ENCODE measurements around the gene CNIH4. TPM values are rescaled to one million over a fixed set of nuclear protein-coding genes. Genes with fewer than 3 reads are reported as not detected.
"Not testable (repeated sequence)": the region's sequence is repeated elsewhere in the genome, so short reads cannot be mapped to it uniquely, and the experiment has no call there.

The CNIH4 gene
- total RNA-seq, 2 experiments from 2014 or later: 48.5 to 53.2 TPM

GRCh38 chr1:224333939-224334786 lies 22.5 kb upstream of the CNIH4 start:
- H3K36me3 Mint-ChIP-seq: no peaks in the 10 kb centered on the region
- no peak for DNase-seq
- H3K4me3 Mint-ChIP-seq: no peak overlapping the region
- no peaks in the 10 kb centered on the region for H3K9me3 Mint-ChIP-seq
- H3K4me1 Mint-ChIP-seq: peaks cover 15% of the 10 kb centered on the region
- H3K27me3 Mint-ChIP-seq: no peaks in the 10 kb centered on the region
- H3K27ac Mint-ChIP-seq: no peak overlapping the region

GRCh38 chr1:224338150-224338838 lies 18.4 kb upstream of the CNIH4 start:
- Mint-ChIP-seq H3K36me3 (peaks cover 3% of the 10 kb centered on the region), H3K4me1 (peaks cover 15% of the 10 kb centered on the region)

GRCh38 chr1:224339442-224340033 lies 17.1 kb upstream of the CNIH4 start:
- H3K9me3 Mint-ChIP-seq: peaks cover 7% of the 10 kb centered on the region
- H3K27me3 Mint-ChIP-seq: no peaks in the 10 kb centered on the region
- H3K4me3 Mint-ChIP-seq: no peak overlapping the region
- H3K4me1 Mint-ChIP-seq: peaks cover 4% of the 10 kb centered on the region
- no peak for DNase-seq
- peaks cover 6% of the 10 kb centered on the region for H3K36me3 Mint-ChIP-seq
- no peak overlapping the region for H3K27ac Mint-ChIP-seq

More at GRCh38 chr1:224338150-224338838, 18.4 kb upstream of the CNIH4 start:
- Mint-ChIP-seq H3K4me3 (no peak overlapping the region), H3K27ac (no peak overlapping the region), H3K9me3 (peaks cover 2% of the 10 kb centered on the region), H3K27me3 (no peaks in the 10 kb centered on the region)
- no peak for DNase-seq

GRCh38 chr1:224340453-224341384 lies 16.0 kb upstream of the CNIH4 start:
- peak overlapping the region; percentile 61 for H3K4me3 Mint-ChIP-seq
- H3K4me1 Mint-ChIP-seq, H3K9me3 Mint-ChIP-seq, H3K27ac Mint-ChIP-seq, H3K36me3 Mint-ChIP-seq, H3K27me3 Mint-ChIP-seq: not testable (repeated sequence)
- peak; percentile 38 for DNase-seq

- Mint-ChIP-seq H3K27ac (no peak overlapping the region), H3K36me3 (peaks cover 6% of the 10 kb centered on the region), H3K27me3 (no peaks in the 10 kb centered on the region), H3K4me1 (peaks cover 12% of the 10 kb centered on the region), H3K4me3 (no peak overlapping the region), H3K9me3 (peaks cover 7% of the 10 kb centered on the region)
- no peak for DNase-seq
Measured at GRCh38 chr1:224343679-224344078, 13.0 kb upstream of the CNIH4 start.

GRCh38 chr1:224348137-224348536 lies 8.5 kb upstream of the CNIH4 start:
- H3K4me3 Mint-ChIP-seq: no peak overlapping the region
- peaks cover 3% of the 10 kb centered on the region for H3K36me3 Mint-ChIP-seq
- no peak for DNase-seq
- peaks cover 5% of the 10 kb centered on the region for H3K9me3 Mint-ChIP-seq
- H3K27me3 Mint-ChIP-seq: no peaks in the 10 kb centered on the region
- H3K4me1 Mint-ChIP-seq: peaks cover 10% of the 10 kb centered on the region
- no peak overlapping the region for H3K27ac Mint-ChIP-seq

GRCh38 chr1:224349716-224350115 lies 7.0 kb upstream of the CNIH4 start:
- not testable (repeated sequence) for H3K4me3 Mint-ChIP-seq, H3K27ac Mint-ChIP-seq, H3K27me3 Mint-ChIP-seq, H3K9me3 Mint-ChIP-seq, DNase-seq, H3K36me3 Mint-ChIP-seq
- peaks cover 23% of the 10 kb centered on the region for H3K4me1 Mint-ChIP-seq

GRCh38 chr1:224352436-224353085 lies 4.1 kb upstream of the CNIH4 start:
- not testable (repeated sequence) for DNase-seq, H3K9me3 Mint-ChIP-seq, H3K4me3 Mint-ChIP-seq, H3K36me3 Mint-ChIP-seq, H3K27me3 Mint-ChIP-seq, H3K27ac Mint-ChIP-seq
- H3K4me1 Mint-ChIP-seq: peaks cover 24% of the 10 kb centered on the region

- Mint-ChIP-seq H3K36me3 (peaks cover 8% of the 10 kb centered on the region), H3K9me3 (no peaks in the 10 kb centered on the region), H3K27ac (peak overlapping the region; percentile 21), H3K4me1 (peaks cover 32% of the 10 kb centered on the region), H3K4me3 (no peak overlapping the region), H3K27me3 (no peaks in the 10 kb centered on the region)
- DNase-seq: no peak
Measured at GRCh38 chr1:224353975-224354925, 2.4 kb upstream of the CNIH4 start.

GRCh38 chr1:224357626-224358124 lies 996 bp downstream of the CNIH4 start:
- Mint-ChIP-seq H3K27ac (peak overlapping the region; percentile 90), H3K9me3 (no peaks in the 10 kb centered on the region), H3K36me3 (peaks cover 21% of the 10 kb centered on the region), H3K4me3 (peak overlapping the region; percentile 83), H3K4me1 (peaks cover 42% of the 10 kb centered on the region), H3K27me3 (no peaks in the 10 kb centered on the region)
- DNase-seq: no peak

- H3K4me1 Mint-ChIP-seq: peaks cover 45% of the 10 kb centered on the region
- H3K4me3 Mint-ChIP-seq: peak overlapping the region; percentile 83
- peaks cover 25% of the 10 kb centered on the region for H3K36me3 Mint-ChIP-seq
- H3K27ac Mint-ChIP-seq: peak overlapping the region; percentile 90
- DNase-seq: no peak
- no peaks in the 10 kb centered on the region for H3K9me3 Mint-ChIP-seq
- no peaks in the 10 kb centered on the region for H3K27me3 Mint-ChIP-seq
Measured at GRCh38 chr1:224358237-224358636, 1.6 kb downstream of the CNIH4 start.

GRCh38 chr1:224359207-224359606 lies 2.5 kb downstream of the CNIH4 start:
- Mint-ChIP-seq H3K36me3 (peaks cover 33% of the 10 kb centered on the region), H3K4me1 (peaks cover 44% of the 10 kb centered on the region), H3K9me3 (no peaks in the 10 kb centered on the region), H3K27ac (no peak overlapping the region), H3K27me3 (no peaks in the 10 kb centered on the region), H3K4me3 (peak overlapping the region; percentile 3)
- DNase-seq: no peak

- Mint-ChIP-seq H3K27me3 (no peaks in the 10 kb centered on the region), H3K9me3 (no peaks in the 10 kb centered on the region), H3K27ac (peak overlapping the region; percentile 34), H3K4me1 (peaks cover 61% of the 10 kb centered on the region), H3K4me3 (no peak overlapping the region), H3K36me3 (peaks cover 60% of the 10 kb centered on the region)
- no peak for DNase-seq
Measured at GRCh38 chr1:224368409-224368808, 11.7 kb downstream of the CNIH4 start.

Measured in activated naive CD8-positive, alpha-beta T cell treated with anti-CD3 and anti-CD28 coated beads for 36 hours (primary cell).